Hair follicle dermal papilla cell (primary cell): ENCODE data around the gene AIP. TPM values are rescaled to one million over a fixed set of nuclear protein-coding genes. Genes with fewer than 3 reads are reported as not detected.

Source experiments
- small RNA-seq: library from RNA; depleted of rRNA; stranded (forward); fragments of <200 nt; gene quantifications from one replicate; pipeline ENCODE3, GENCODE V24; 2012
- total RNA-seq: library from RNA; depleted of rRNA; stranded (reverse); fragments of >200 nt; gene quantifications from 2 replicates; pipeline ENCODE4 v1.2.3, GENCODE V29; 2012

The AIP gene
- total RNA-seq, result 50.3 and 58.9 TPM in 2 replicates

GRCh38 chr11:67482827-67483798 lies at the start of gene AIP:
Gene AIP, plus strand, starts transcription at chr11:67483026. Its CDS starts 133 bp downstream, at chr11:67483159.

GRCh38 chr11:67437082-67437808 lies 45.6 kb upstream of the AIP start, which contains the start of gene PTPRCAP:
Gene PTPRCAP, minus strand, starts transcription at chr11:67437682. Its CDS starts 63 bp downstream, at chr11:67437619.

DNA sequence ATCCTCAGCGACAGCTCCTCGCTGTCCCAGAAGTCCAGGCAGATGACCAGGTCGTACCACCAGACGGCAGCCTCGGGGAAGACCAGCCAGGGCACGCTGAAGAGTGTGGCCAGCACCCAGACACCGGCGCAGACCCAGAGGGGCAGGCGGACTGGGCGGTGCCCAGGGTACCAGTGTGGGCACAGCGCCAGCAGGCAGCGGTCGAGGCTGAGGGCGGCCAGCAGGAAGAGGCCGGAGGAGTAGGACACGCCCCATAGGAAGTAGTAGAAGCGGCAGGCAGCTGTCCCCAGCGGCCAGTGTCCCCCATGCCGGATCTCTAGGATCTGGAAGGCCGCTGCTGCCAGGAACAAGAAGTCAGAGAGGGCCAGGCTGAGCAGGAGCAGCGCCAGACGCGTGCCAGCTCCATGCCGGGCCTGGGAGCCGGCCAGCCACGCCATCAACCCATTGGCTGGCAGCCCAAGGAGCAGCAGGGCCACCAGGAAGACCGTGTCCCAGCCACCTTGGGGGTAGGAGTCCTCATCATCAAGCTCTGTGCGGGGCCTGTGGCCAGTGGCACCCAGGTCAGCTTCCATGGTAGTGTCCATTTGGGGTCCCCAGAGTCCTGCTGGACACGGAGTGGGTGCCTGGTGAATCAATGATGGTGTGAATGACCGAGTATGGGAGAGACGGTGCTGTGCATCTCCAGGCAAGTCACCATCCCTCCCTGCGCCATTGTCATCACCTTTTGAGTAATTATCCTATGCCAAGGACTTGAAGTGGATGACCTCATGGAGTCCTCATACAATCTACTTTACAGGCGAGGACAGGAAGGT lies 30.5 kb upstream of the AIP start, which contains the start of gene GPR152:
Gene GPR152, minus strand, starts transcription at position 589 of the 812 bp plus-strand sequence. Its CDS starts 5 bp downstream, at position 584.

GRCh38 chr11:67455054-67455453 lies 27.8 kb upstream of the AIP start, which contains the start of gene CABP4:
Gene CABP4, plus strand, starts transcription at chr11:67455354. Its CDS starts 70 bp downstream, at chr11:67455424.

GRCh38 chr11:67468759-67469507 lies 13.9 kb upstream of the AIP start, which contains the start of gene TMEM134:
Gene TMEM134, minus strand, starts transcription at chr11:67469251. Its CDS starts 59 bp downstream, at chr11:67469192.

GRCh38 chr11:67504950-67505581 lies 22.2 kb downstream of the AIP start, which contains the start of gene PITPNM1:
Gene PITPNM1, minus strand, starts transcription at chr11:67505363. Its CDS starts 1,183 bp downstream, at chr11:67504180.

GRCh38 chr11:67507864-67508485 lies 25.1 kb downstream of the AIP start, which contains the start of gene CDK2AP2:
Gene CDK2AP2, minus strand, starts transcription at chr11:67508162. Its CDS starts 80 bp downstream, at chr11:67508082.

GRCh38 chr11:67522844-67523555 lies 40.2 kb downstream of the AIP start, which contains the start of gene CABP2:
Gene CABP2, minus strand, starts transcription at chr11:67523446. Its CDS starts 120 bp downstream, at chr11:67523326.

Small RNAs within 50 kb of the gene (small RNA-seq; reads per million reads assigned to genes)
- not detected for gene MIR6752

Other genes with a start within 250 kb of the AIP start
- 38.4 and 44.3 TPM in 2 replicates for gene GRK2, start 216.6 kb upstream of the AIP start, total RNA-seq
- gene ANKRD13D, start 193.7 kb upstream of the AIP start, total RNA-seq, result 31.9 and 35.2 TPM in 2 replicates
- gene SSH3, start 179.5 kb upstream of the AIP start, total RNA-seq, result 18.3 and 18.8 TPM in 2 replicates
- gene POLD4, start 129.5 kb upstream of the AIP start, total RNA-seq, result 38.3 and 58.4 TPM in 2 replicates
- 12.7 and 13.8 TPM in 2 replicates for gene CLCF1, start 109.4 kb upstream of the AIP start, total RNA-seq
- gene RAD9A, start 91.0 kb upstream of the AIP start, total RNA-seq, result 5.0 and 7.3 TPM in 2 replicates
- 169 and 220 TPM in 2 replicates for gene PPP1CA, start 81.2 kb upstream of the AIP start, total RNA-seq
- gene TBC1D10C, start 78.9 kb upstream of the AIP start, total RNA-seq, result 0.12 TPM in 1 of 2 replicates, not detected in the other
- gene CARNS1, start 67.3 kb upstream of the AIP start, total RNA-seq, result under 0.01 and 0.16 TPM in 2 replicates
- 44.5 and 48.8 TPM in 2 replicates for gene RPS6KB2, start 54.5 kb upstream of the AIP start, total RNA-seq
- gene PTPRCAP, start 45.3 kb upstream of the AIP start, total RNA-seq, result 0.32 TPM in 1 of 2 replicates, not detected in the other
- gene CORO1B, start 39.5 kb upstream of the AIP start, total RNA-seq, result 128 and 136 TPM in 2 replicates
- gene GPR152, start 30.3 kb upstream of the AIP start, total RNA-seq, result not detected in 2 replicates
- gene CABP4, start 27.7 kb upstream of the AIP start, total RNA-seq, result not detected in 2 replicates
- 18.8 and 21.7 TPM in 2 replicates for gene TMEM134, start 13.8 kb upstream of the AIP start, total RNA-seq
- 30.7 and 31.5 TPM in 2 replicates for gene PITPNM1, start 22.3 kb downstream of the AIP start, total RNA-seq
- gene CDK2AP2, start 25.1 kb downstream of the AIP start, total RNA-seq, result 21.6 and 25.3 TPM in 2 replicates
- not detected in 2 replicates for gene CABP2, start 40.4 kb downstream of the AIP start, total RNA-seq
- gene GSTP1, start 100.8 kb downstream of the AIP start, total RNA-seq, result 399 and 414 TPM in 2 replicates
- 137 and 150 TPM in 2 replicates for gene NDUFV1, start 123.9 kb downstream of the AIP start, total RNA-seq
- gene NUDT8, start 146.9 kb downstream of the AIP start, total RNA-seq, result 5.5 and 7.5 TPM in 2 replicates
- gene TBX10, start 156.7 kb downstream of the AIP start, total RNA-seq, result not detected in 2 replicates
- not detected in 2 replicates for gene ACY3, start 167.7 kb downstream of the AIP start, total RNA-seq
- gene ALDH3B2, start 191.6 kb downstream of the AIP start, total RNA-seq, result not detected in 2 replicates